Measurements from ENCODE around the gene DEFB131B.
"Not testable (repeated sequence)": the region's sequence is repeated elsewhere in the genome, so short reads cannot be mapped to it uniquely, and the experiment has no call there.

- TF ChIP-seq EGR1 (IDR thresholded peaks at IDR 0.05; ENCODE audit: low read depth); JUND (IDR thresholded peaks at IDR 0.05); EZH2 (IDR thresholded peaks at IDR 0.05); POLR2AphosphoS5 (IDR thresholded peaks at IDR 0.05; ENCODE audit: low read depth, low read length); POLR2A (IDR thresholded peaks at IDR 0.05; ENCODE audit: borderline replicate concordance, extremely low read depth, insufficient read depth, insufficient read length): not testable (repeated sequence)
- TF ChIP-seq, protein P1, sequence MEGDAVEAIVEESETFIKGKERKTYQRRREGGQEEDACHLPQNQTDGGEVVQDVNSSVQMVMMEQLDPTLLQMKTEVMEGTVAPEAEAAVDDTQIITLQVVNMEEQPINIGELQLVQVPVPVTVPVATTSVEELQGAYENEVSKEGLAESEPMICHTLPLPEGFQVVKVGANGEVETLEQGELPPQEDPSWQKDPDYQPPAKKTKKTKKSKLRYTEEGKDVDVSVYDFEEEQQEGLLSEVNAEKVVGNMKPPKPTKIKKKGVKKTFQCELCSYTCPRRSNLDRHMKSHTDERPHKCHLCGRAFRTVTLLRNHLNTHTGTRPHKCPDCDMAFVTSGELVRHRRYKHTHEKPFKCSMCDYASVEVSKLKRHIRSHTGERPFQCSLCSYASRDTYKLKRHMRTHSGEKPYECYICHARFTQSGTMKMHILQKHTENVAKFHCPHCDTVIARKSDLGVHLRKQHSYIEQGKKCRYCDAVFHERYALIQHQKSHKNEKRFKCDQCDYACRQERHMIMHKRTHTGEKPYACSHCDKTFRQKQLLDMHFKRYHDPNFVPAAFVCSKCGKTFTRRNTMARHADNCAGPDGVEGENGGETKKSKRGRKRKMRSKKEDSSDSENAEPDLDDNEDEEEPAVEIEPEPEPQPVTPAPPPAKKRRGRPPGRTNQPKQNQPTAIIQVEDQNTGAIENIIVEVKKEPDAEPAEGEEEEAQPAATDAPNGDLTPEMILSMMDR (IDR thresholded peaks at IDR 0.05 in 2 of 3, conservative IDR thresholded peaks at IDR 0.05 in 1 of 3; ENCODE audit: borderline replicate concordance in 1 of 3, insufficient read depth in 1 of 3, low read depth in 2 of 3, low read length in 2 of 3): not testable (repeated sequence)
These were observed 22.9 kb downstream of the DEFB131B start for GRCh38 chr11:71901137-71901536.
